Spinal cord (tissue), 10 donors: Measurements from ENCODE around the gene POU2F3. TPM values are rescaled to one million over a fixed set of nuclear protein-coding genes. Genes with fewer than 3 reads are reported as not detected.

Source experiments
- DNase-seq, 6 donors: peaks; one replicate each; pipeline versions ENCODE4 v3.0.0 to v3.0.0-alpha.2; 2013 to 2015; ENCODE audit warnings: low spot score in 6 of 6, low read depth in 4 of 6
- H3K27ac ChIP-seq: one replicate; pipeline ENCODE4 v1.5.1; 2013; ENCODE audit warnings: low read depth, low read length, control low read depth
- H3K27me3 ChIP-seq: one replicate; pipeline ENCODE4 v1.6.1; 2013; ENCODE audit warnings: low read length; ENCODE audit not compliant: control insufficient read depth, insufficient read depth
- H3K36me3 ChIP-seq: one replicate; pipeline ENCODE4 v1.6.1; 2013; ENCODE audit warnings: low read length; ENCODE audit not compliant: control insufficient read depth, insufficient read depth
- H3K4me1 ChIP-seq: one replicate; pipeline ENCODE4 v1.6.1; 2013; ENCODE audit warnings: low read length; ENCODE audit not compliant: control insufficient read depth, insufficient read depth
- H3K4me3 ChIP-seq: one replicate; pipeline ENCODE4 v1.5.1; 2013; ENCODE audit warnings: low read depth, low read length, control low read depth
- H3K9me3 ChIP-seq: one replicate; pipeline ENCODE4 v1.6.1; 2013; ENCODE audit warnings: low read length; ENCODE audit not compliant: control insufficient read depth, insufficient read depth
- WGBS: methylation state at CpG from one replicate; pipeline ENCODE4 v1.1.5; 2013; ENCODE audit warnings: missing lambda C conversion rate; ENCODE audit not compliant: insufficient coverage; 5-methylcytosine and 5-hydroxymethylcytosine counted together
- polyA plus RNA-seq, 2 donors: library from polyadenylated mRNA; unstranded; fragments of 120-200 nt; gene quantifications; one replicate each; pipeline ENCODE4 v1.2.1, GENCODE V29; 2013; ENCODE audit not compliant: insufficient read length in 2 of 2
- total RNA-seq, 2 donors: library from RNA; depleted of rRNA in 1 of 2; stranded (reverse); fragments of 120-200 nt in 1 of 2; fragments of >200 nt in 1 of 2; gene quantifications; one replicate each; pipeline versions ENCODE4 v1.2.3 to v1.2.4, GENCODE V29; 2013 to 2014
- donor health status: healthy.

Gene POU2F3
- total and polyA plus RNA-seq, 4 donors: 0.38 TPM; not detected in 3

GRCh38 chr11:120224361-120224760 lies 15.6 kb upstream of the POU2F3 start:
- H3K9me3 ChIP-seq: no peaks in the 10 kb centered on the region
- peak overlapping the region; percentile 77 for H3K27ac ChIP-seq
- H3K4me1 ChIP-seq: peaks cover 41% of the 10 kb centered on the region
- WGBS: 78% methylated on average over 6 of the region's 6 CpGs
- no peak overlapping the region for H3K4me3 ChIP-seq
- H3K36me3 ChIP-seq: peaks cover 19% of the 10 kb centered on the region
- H3K27me3 ChIP-seq: peaks cover 3% of the 10 kb centered on the region
- no peak for DNase-seq

GRCh38 chr11:120224972-120225909 lies 14.7 kb upstream of the POU2F3 start:
- Histone ChIP-seq H3K27me3 (peaks cover 3% of the 10 kb centered on the region), H3K4me3 (no peak overlapping the region), H3K9me3 (no peaks in the 10 kb centered on the region), H3K4me1 (peaks cover 33% of the 10 kb centered on the region), H3K36me3 (peaks cover 19% of the 10 kb centered on the region), H3K27ac (peak overlapping the region; percentile 77)
- DNase-seq: peak in 1 of 6 donors; percentile 74
- WGBS: 56% methylated on average over 10 of the region's 22 CpGs

- WGBS: 83% methylated on average over 5 of the region's 5 CpGs
- peaks cover 25% of the 10 kb centered on the region for H3K4me1 ChIP-seq
- no peak overlapping the region for H3K4me3 ChIP-seq
- H3K27ac ChIP-seq: no peak overlapping the region
- DNase-seq: no peak
- no peaks in the 10 kb centered on the region for H3K9me3 ChIP-seq
- H3K36me3 ChIP-seq: peaks cover 19% of the 10 kb centered on the region
- peaks cover 3% of the 10 kb centered on the region for H3K27me3 ChIP-seq
These were observed 13.7 kb upstream of the POU2F3 start for GRCh38 chr11:120226242-120226641.

- no peak overlapping the region for H3K27ac ChIP-seq
These were observed 13.2 kb upstream of the POU2F3 start for GRCh38 chr11:120226714-120227113.

GRCh38 chr11:120227228-120227852 lies 12.6 kb upstream of the POU2F3 start:
- DNase-seq: no peak
- no peak overlapping the region for H3K4me3 ChIP-seq
- H3K27me3 ChIP-seq: peaks cover 3% of the 10 kb centered on the region
- peaks cover 19% of the 10 kb centered on the region for H3K36me3 ChIP-seq
- peaks cover 25% of the 10 kb centered on the region for H3K4me1 ChIP-seq
- no peaks in the 10 kb centered on the region for H3K9me3 ChIP-seq
- WGBS: 94% methylated on average over 4 of the region's 5 CpGs
- H3K27ac ChIP-seq: no peak overlapping the region

More at GRCh38 chr11:120226714-120227113, 13.2 kb upstream of the POU2F3 start:
- H3K9me3 ChIP-seq: no peaks in the 10 kb centered on the region
- no peak overlapping the region for H3K4me3 ChIP-seq
- WGBS: 68% methylated on average over 13 of the region's 13 CpGs
- peaks cover 25% of the 10 kb centered on the region for H3K4me1 ChIP-seq
- H3K27me3 ChIP-seq: peaks cover 3% of the 10 kb centered on the region
- DNase-seq: no peak
- H3K36me3 ChIP-seq: peaks cover 19% of the 10 kb centered on the region

- Histone ChIP-seq H3K4me1 (peaks cover 25% of the 10 kb centered on the region), H3K9me3 (no peaks in the 10 kb centered on the region), H3K4me3 (no peak overlapping the region), H3K27ac (no peak overlapping the region), H3K27me3 (peaks cover 3% of the 10 kb centered on the region), H3K36me3 (peaks cover 19% of the 10 kb centered on the region)
- 81% methylated on average over 13 of the region's 16 CpGs for WGBS
- no peak for DNase-seq
These were observed 11.1 kb upstream of the POU2F3 start for GRCh38 chr11:120228794-120229384.

- H3K4me1 ChIP-seq: peaks cover 19% of the 10 kb centered on the region
- DNase-seq: peak in 2 of 6 donors; percentile 55 to 80
- no peak overlapping the region for H3K27ac ChIP-seq
- H3K9me3 ChIP-seq: no peaks in the 10 kb centered on the region
- H3K36me3 ChIP-seq: peaks cover 19% of the 10 kb centered on the region
- WGBS: 74% methylated on average over 7 of the region's 17 CpGs
- H3K27me3 ChIP-seq: peaks cover 3% of the 10 kb centered on the region
- no peak overlapping the region for H3K4me3 ChIP-seq
These were observed 10.2 kb upstream of the POU2F3 start for GRCh38 chr11:120229451-120230424.

GRCh38 chr11:120230433-120231071 lies 9.4 kb upstream of the POU2F3 start:
- Histone ChIP-seq H3K27me3 (no peaks in the 10 kb centered on the region), H3K4me1 (peaks cover 11% of the 10 kb centered on the region), H3K27ac (no peak overlapping the region), H3K9me3 (no peaks in the 10 kb centered on the region), H3K4me3 (no peak overlapping the region), H3K36me3 (peaks cover 19% of the 10 kb centered on the region)
- no peak for DNase-seq
- WGBS: 96% methylated on average over 3 of the region's 5 CpGs
